ENCODE measurements around the gene KIAA1217.

KIAA1217 gene

DNA sequence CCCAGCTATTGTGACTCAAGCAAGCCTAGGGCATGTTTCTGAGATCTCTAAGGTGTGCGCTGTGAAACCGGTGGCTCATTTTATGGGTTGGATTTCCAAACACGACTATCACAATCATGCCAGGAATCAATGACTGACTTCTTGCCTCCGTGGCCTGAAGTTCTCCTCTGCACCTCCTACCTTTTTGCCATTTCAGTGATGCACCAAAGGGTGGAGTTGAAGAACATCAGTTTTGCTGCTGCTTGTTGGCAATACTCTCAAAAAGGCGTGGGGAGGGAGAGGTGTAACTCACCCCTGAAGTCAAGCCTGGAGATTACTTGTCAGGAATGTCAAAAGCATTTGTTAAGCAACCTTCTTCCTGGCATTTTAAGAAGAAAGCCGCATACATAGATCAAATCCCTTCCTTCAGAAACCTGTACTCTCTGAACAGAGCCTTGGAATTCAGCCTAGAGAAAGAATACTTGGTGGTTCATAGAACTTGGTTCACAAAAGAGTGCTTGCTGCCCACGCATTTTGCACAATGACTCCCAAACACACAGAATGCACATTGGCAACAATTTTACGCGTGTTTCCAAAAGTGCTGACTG is 41.0 kb downstream of the KIAA1217 start:
- H3K36me3 Mint-ChIP-seq, result no peaks in the 10 kb centered on the region

GRCh38 chr10:24251547-24251946 is 42.6 kb downstream of the KIAA1217 start:
- no peaks in the 10 kb centered on the region for H3K36me3 Mint-ChIP-seq
- no peaks in the 10 kb centered on the region for H3K4me1 Mint-ChIP-seq
- H3K9me3 Mint-ChIP-seq, result no peaks in the 10 kb centered on the region
- H3K27me3 Mint-ChIP-seq, result peaks cover 2% of the 10 kb centered on the region
- no peak overlapping the region for H3K4me3 Mint-ChIP-seq
- H3K27ac Mint-ChIP-seq, result no peak overlapping the region

More for the DNA sequence above, 41.0 kb downstream of the KIAA1217 start:
- no peak overlapping the region for H3K4me3 Mint-ChIP-seq
- no peaks in the 10 kb centered on the region for H3K4me1 Mint-ChIP-seq
- no peaks in the 10 kb centered on the region for H3K9me3 Mint-ChIP-seq
- peaks cover 2% of the 10 kb centered on the region for H3K27me3 Mint-ChIP-seq
- H3K27ac Mint-ChIP-seq, result no peak overlapping the region

DNA sequence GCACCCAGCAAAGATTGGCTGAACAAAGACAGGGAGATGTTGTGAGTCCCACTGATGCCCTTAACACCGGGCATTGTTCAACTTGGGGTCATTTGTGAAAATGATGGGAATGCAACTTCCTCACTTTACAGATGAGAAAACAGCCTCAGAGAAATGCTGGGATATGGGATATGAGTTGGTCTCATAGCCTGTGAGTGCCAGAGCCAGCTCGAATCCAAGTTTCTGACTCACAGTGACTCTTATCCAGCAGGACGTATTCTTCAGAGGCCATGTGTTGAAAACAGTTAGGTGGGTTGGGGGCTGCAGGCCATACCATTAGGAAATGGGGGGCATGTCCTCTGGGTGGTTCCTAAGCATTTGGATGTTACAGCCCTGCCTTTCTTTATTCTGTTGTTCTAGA is 45.2 kb downstream of the KIAA1217 start:
- Mint-ChIP-seq H3K4me1 (no peaks in the 10 kb centered on the region), H3K36me3 (no peaks in the 10 kb centered on the region), H3K9me3 (no peaks in the 10 kb centered on the region), H3K27me3 (peaks cover 3% of the 10 kb centered on the region), H3K4me3 (no peak overlapping the region), H3K27ac (no peak overlapping the region)

- no peaks in the 10 kb centered on the region for H3K9me3 Mint-ChIP-seq
- H3K36me3 Mint-ChIP-seq, result no peaks in the 10 kb centered on the region
- no peak overlapping the region for H3K4me3 Mint-ChIP-seq
- no peaks in the 10 kb centered on the region for H3K4me1 Mint-ChIP-seq
- H3K27me3 Mint-ChIP-seq, result peaks cover 4% of the 10 kb centered on the region
- H3K27ac Mint-ChIP-seq, result no peak overlapping the region
Measured at GRCh38 chr10:24255115-24255880, 46.4 kb downstream of the KIAA1217 start.

GRCh38 chr10:24255881-24256311 is 47.0 kb downstream of the KIAA1217 start:
- Mint-ChIP-seq H3K36me3 (no peaks in the 10 kb centered on the region), H3K27me3 (peaks cover 4% of the 10 kb centered on the region), H3K9me3 (no peaks in the 10 kb centered on the region), H3K4me3 (no peak overlapping the region), H3K27ac (no peak overlapping the region), H3K4me1 (no peaks in the 10 kb centered on the region)

DNA sequence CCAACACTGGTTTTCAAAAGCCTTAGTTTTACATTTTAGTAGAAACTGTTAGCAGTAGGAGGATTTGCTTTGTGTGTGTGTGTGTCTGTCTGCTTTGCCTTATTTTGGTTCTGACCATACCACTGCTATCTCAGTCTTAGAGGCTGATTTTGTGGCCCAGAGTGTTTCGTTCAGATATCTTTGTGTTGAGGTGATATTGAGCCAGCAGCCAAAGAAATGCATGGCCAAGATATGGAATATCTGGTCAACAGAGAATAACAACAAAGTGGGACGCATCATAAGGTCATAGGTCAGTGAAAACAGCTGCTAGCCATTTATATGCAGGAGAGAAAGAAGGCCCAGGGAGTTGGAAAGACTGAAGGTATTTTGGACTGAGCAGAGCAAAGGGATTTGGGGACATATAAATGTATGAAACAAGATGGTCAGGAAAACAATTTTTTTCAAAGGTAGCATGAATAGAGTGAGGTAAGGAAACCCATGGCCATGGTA is 47.7 kb downstream of the KIAA1217 start:
- peaks cover 4% of the 10 kb centered on the region for H3K27me3 Mint-ChIP-seq
- no peaks in the 10 kb centered on the region for H3K36me3 Mint-ChIP-seq
- H3K4me1 Mint-ChIP-seq, result no peaks in the 10 kb centered on the region
- H3K9me3 Mint-ChIP-seq, result no peaks in the 10 kb centered on the region
- no peak overlapping the region for H3K27ac Mint-ChIP-seq
- no peak overlapping the region for H3K4me3 Mint-ChIP-seq

DNA sequence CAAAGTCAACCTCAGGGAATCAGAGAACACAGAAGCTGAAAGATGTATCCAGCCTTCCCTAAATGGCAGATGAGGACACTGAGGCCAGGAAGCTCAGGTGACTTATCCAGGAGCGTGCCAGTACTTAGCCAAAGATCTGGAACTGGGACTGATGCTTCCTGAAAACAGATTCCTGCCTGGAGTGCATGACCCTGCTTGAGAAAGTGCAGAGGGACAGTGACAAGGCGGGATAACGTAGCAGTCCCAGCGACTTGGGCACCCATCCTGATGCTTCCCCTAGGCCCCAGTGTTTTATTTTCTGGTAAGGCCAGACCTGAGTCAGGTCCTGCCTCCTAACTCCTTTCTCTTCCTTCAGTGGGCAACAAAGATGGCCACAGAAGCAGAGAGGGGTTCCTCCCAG is 48.6 kb downstream of the KIAA1217 start:
- H3K9me3 Mint-ChIP-seq, result no peaks in the 10 kb centered on the region
- H3K36me3 Mint-ChIP-seq, result no peaks in the 10 kb centered on the region
- no peaks in the 10 kb centered on the region for H3K4me1 Mint-ChIP-seq
- H3K27me3 Mint-ChIP-seq, result peaks cover 4% of the 10 kb centered on the region
- no peak overlapping the region for H3K4me3 Mint-ChIP-seq
- H3K27ac Mint-ChIP-seq, result no peak overlapping the region

GRCh38 chr10:24259365-24260130 is 50.6 kb downstream of the KIAA1217 start:
- Mint-ChIP-seq H3K4me1 (no peaks in the 10 kb centered on the region), H3K27me3 (peaks cover 4% of the 10 kb centered on the region), H3K9me3 (no peaks in the 10 kb centered on the region), H3K4me3 (no peak overlapping the region), H3K27ac (no peak overlapping the region), H3K36me3 (no peaks in the 10 kb centered on the region)

DNA sequence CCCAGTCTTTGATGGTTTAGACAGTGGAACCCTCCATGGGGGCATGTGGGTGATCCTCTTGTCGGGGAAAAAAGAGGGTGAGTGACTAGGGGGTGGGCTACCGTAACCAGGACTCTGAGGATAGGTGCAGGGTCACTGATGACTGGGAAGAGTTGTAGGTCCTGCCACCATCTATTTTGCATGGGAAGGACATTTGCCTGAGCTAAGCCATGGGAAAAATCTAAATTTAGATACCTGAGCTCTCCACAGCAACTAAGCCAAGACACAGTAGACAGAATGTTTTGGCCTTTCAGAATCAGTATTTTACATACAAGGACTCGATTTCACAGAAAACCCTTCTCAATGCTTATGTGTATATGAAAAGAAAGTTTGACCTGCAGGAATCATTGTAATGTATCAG is 52.7 kb downstream of the KIAA1217 start:
- Mint-ChIP-seq H3K4me1 (no peaks in the 10 kb centered on the region), H3K36me3 (no peaks in the 10 kb centered on the region), H3K27ac (no peak overlapping the region), H3K27me3 (peaks cover 4% of the 10 kb centered on the region), H3K9me3 (peaks cover 5% of the 10 kb centered on the region), H3K4me3 (no peak overlapping the region)

- H3K4me1 Mint-ChIP-seq, result no peaks in the 10 kb centered on the region
- no peak overlapping the region for H3K27ac Mint-ChIP-seq
- peaks cover 4% of the 10 kb centered on the region for H3K27me3 Mint-ChIP-seq
- H3K4me3 Mint-ChIP-seq, result no peak overlapping the region
- H3K9me3 Mint-ChIP-seq, result peaks cover 5% of the 10 kb centered on the region
- H3K36me3 Mint-ChIP-seq, result no peaks in the 10 kb centered on the region
Measured at GRCh38 chr10:24262929-24263590, 54.1 kb downstream of the KIAA1217 start.

DNA sequence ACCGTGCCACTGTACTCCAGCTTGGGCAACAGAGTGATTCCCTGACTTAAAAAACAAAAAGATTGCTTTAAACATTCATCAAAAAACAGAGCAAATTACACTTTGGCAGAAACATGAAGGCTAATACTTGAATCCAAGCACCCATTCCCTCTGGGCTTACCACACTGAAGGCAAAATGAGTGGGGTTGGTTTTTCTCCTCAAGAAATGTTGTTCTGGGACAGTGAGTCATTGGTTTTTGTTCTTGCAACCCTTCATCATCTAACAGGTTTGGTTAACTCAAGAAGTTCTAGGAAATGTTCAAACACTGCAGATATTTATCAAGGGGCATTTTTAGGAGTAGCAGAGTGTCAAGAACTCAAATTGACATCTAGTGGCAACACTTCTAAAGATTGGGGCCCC is 60.5 kb downstream of the KIAA1217 start:
- H3K27me3 Mint-ChIP-seq, result peaks cover 2% of the 10 kb centered on the region
- no peaks in the 10 kb centered on the region for H3K4me1 Mint-ChIP-seq
- no peak overlapping the region for H3K27ac Mint-ChIP-seq
- H3K36me3 Mint-ChIP-seq, result no peaks in the 10 kb centered on the region
- no peak overlapping the region for H3K4me3 Mint-ChIP-seq
- H3K9me3 Mint-ChIP-seq, result peaks cover 5% of the 10 kb centered on the region

DNA sequence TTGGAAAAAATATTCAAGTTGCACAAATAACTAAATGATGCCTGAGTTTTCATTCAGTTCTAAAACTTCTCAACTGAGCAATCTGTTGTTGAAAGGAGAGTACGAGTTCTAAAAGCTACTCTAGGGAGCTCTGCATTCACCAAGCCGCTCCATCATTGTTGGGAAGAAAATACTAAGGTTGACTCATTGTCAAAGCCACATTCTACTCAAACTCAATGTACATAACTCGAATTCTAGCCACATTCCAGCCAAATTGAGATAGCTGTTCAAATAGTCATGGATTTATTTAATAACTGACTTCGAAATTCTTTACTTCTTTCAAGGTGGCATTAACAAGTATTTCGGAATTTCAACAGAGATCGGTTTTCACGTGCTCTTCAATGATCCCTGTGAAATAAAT is 63.4 kb downstream of the KIAA1217 start:
- Mint-ChIP-seq H3K4me1 (no peaks in the 10 kb centered on the region), H3K9me3 (no peaks in the 10 kb centered on the region), H3K27me3 (peaks cover 4% of the 10 kb centered on the region), H3K4me3 (no peak overlapping the region), H3K27ac (no peak overlapping the region), H3K36me3 (no peaks in the 10 kb centered on the region)

GRCh38 chr10:24277277-24277676 is 68.3 kb downstream of the KIAA1217 start:
- H3K27me3 Mint-ChIP-seq, result peaks cover 2% of the 10 kb centered on the region
- H3K4me1 Mint-ChIP-seq, result no peaks in the 10 kb centered on the region
- H3K4me3 Mint-ChIP-seq, result no peak overlapping the region
- H3K9me3 Mint-ChIP-seq, result peaks cover 6% of the 10 kb centered on the region
- no peaks in the 10 kb centered on the region for H3K36me3 Mint-ChIP-seq
- no peak overlapping the region for H3K27ac Mint-ChIP-seq

- Mint-ChIP-seq H3K4me1 (no peaks in the 10 kb centered on the region), H3K27ac (no peak overlapping the region), H3K27me3 (peaks cover 2% of the 10 kb centered on the region), H3K36me3 (no peaks in the 10 kb centered on the region), H3K4me3 (no peak overlapping the region), H3K9me3 (peaks cover 10% of the 10 kb centered on the region)
Measured at GRCh38 chr10:24277771-24278170, 68.8 kb downstream of the KIAA1217 start.

DNA sequence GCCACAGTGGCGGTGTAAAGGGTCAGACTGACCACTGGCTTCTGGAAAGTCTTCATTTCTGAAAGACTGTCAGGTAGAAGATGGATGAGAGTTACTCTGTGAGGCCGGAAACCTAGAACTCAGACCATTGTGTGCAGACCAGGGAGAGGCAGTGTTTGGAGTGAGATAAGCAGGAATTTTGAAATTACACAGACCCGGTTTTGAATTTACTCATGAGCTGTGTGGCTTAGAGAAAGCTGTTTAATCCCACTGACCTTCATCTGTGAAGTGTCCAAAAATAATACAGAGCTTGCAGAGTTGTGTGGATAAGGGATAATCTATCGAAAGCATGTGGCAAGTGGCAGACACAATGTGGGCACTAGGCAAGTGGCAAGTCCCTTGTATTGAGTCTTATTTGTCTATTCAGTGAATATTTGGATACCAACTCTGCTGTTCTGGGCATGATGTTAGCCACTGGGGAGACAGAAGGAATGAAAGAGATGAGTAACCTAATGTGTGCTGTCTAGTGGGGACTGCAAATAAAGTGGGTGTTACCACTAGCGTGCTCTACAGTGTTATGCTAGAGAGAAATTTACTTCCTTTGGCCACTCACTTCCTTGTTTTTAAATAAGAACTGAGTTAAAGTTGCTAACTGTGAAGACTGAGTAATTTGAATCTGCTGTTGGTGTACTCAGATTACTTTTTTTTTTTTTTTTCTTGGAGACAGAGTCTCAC is 69.4 kb downstream of the KIAA1217 start:
- no peaks in the 10 kb centered on the region for H3K4me1 Mint-ChIP-seq
- peaks cover 10% of the 10 kb centered on the region for H3K9me3 Mint-ChIP-seq
- H3K27me3 Mint-ChIP-seq, result peaks cover 2% of the 10 kb centered on the region
- H3K4me3 Mint-ChIP-seq, result no peak overlapping the region
- no peaks in the 10 kb centered on the region for H3K36me3 Mint-ChIP-seq
- no peak overlapping the region for H3K27ac Mint-ChIP-seq

Data from activated naive CD4-positive, alpha-beta T cell treated with anti-CD3 and anti-CD28 coated beads, Interleukin-2, amount 50 U/mL, for 24 hours (primary cell).